ENCODE results near the gene PIK3AP1. TPM values are rescaled to one million over a fixed set of nuclear protein-coding genes. Genes with fewer than 3 reads are reported as not detected.
A peak's percentile ranks its signal among the peaks of the same experiment; 100 is the strongest.

Gene PIK3AP1
- total and polyA plus RNA-seq, 10 of the 15 experiments (the other 5 are each of a cell fraction or from before 2014, with no cell fraction given), result 26.2 to 306 (median 119) TPM

- TF ChIP-seq ZBTB11 (CRISPR knock-in tag; IDR thresholded peaks at IDR 0.05), result no peak
Observed at GRCh38 chr10:96724621-96725020, 4.3 kb upstream of the PIK3AP1 start (continued).

GRCh38 chr10:96721207-96721572 is 876 bp upstream of the PIK3AP1 start:
- FAIRE-seq, result no peak
- intact Hi-C loops (cut with micrococcal nuclease; ENCODE audit: unreplicated experiment), result loop anchor here (2.0 kb wide), 1 partner anchor 28 kb away; no protein-coding TSS in a partner anchor
- ChIA-PET RAD21 (ENCODE audit: unreplicated experiment) (interaction anchor here (1.2 to 2.1 kb wide), 6 partner anchors 16 to 78 kb away, joined by 4 to 13 read pairs (median 4); no protein-coding TSS in a partner anchor), POLR2A (interaction anchor here (0.9 to 1.3 kb wide), 4 partner anchors 17 to 42 kb away, joined by 3 to 6 read pairs (median 4); no protein-coding TSS in a partner anchor), SMC1A (ENCODE audit: uncharacterized antibody, unreplicated experiment) (interaction anchor here (0.9 to 2.4 kb wide), 12 partner anchors 14 to 136 kb away, joined by 3 to 13 read pairs (median 5); no protein-coding TSS in a partner anchor), CTCF (interaction anchor here (1.2 to 2.3 kb wide), 12 partner anchors 16 to 129 kb away, joined by 3 to 13 read pairs (median 4); no protein-coding TSS in a partner anchor)
- Histone ChIP-seq H3K27me3 (replicated peaks in 1 of 2; ENCODE audit: control insufficient read depth in 2 of 2, insufficient read depth in 2 of 2, low read length in 1 of 2) (no peaks in the 10 kb centered on the region), H2AFZ (ENCODE audit: control insufficient read depth, low read depth, low read length) (peak overlapping the region; percentile 65), H3K36me3 (ENCODE audit: control insufficient read depth in 2 of 2, insufficient read depth in 2 of 2, low read length in 1 of 2) (no peaks in the 10 kb centered on the region), H3K4me2 (ENCODE audit: control insufficient read depth, insufficient read depth) (peak overlapping the region; percentile 97), H3K9me3 (replicated peaks; ENCODE audit: control insufficient read depth, insufficient read depth, low read length) (no peaks in the 10 kb centered on the region), H3K9ac (ENCODE audit: control insufficient read depth, insufficient read depth, low read length) (0 out of 2 replicates have a peak overlapping the region, but pooled peaks have one; percentile 76), H3K4me1 (ENCODE audit: control insufficient read depth, insufficient read depth, low read length) (peaks cover 29% of the 10 kb centered on the region), H3K4me3 (0 out of 2 replicates have a peak overlapping the region, but pooled peaks have one; percentile 97), H4K20me1 (ENCODE audit: control insufficient read depth, insufficient read depth) (no peaks in the 10 kb centered on the region), H3K27ac (ENCODE audit: control insufficient read depth, insufficient read depth) (no peak overlapping the region; the same call in 1 of the 2 replicates), H3K79me2 (ENCODE audit: control insufficient read depth, insufficient read depth, low read length) (peaks cover 39% of the 10 kb centered on the region)
- in situ Hi-C loops (cut with MboI), result no loop called here
- BruUV-seq (replicated peaks), result no TSS peak
- no peak for DNase-seq (ENCODE audit: low read depth, low spot score)
- no peak for ATAC-seq
- 24% methylated on average over 4 of the region's 4 CpGs for WGBS (ENCODE audit: insufficient coverage, insufficient replicate concordance, low lambda C conversion rate, missing lambda C conversion rate)
- peak in 1 of 3 experiments; percentile 25; a peak in 2 of 6 replicates for TF ChIP-seq CTCF (IDR thresholded peaks at IDR 0.05 in 2 of 3, conservative IDR thresholded peaks at IDR 0.05 in 1 of 3; ENCODE audit: control insufficient read depth in 2 of 3, extremely low read depth in 1 of 3, insufficient read depth in 1 of 3, low read depth in 3 of 3, low read length in 3 of 3)
- TF ChIP-seq NRF1 (conservative IDR thresholded peaks at IDR 0.05; ENCODE audit: low read depth, low read length), result no peak
- TF ChIP-seq RAD21 (IDR thresholded peaks at IDR 0.05; ENCODE audit: insufficient read depth, low read depth, low read length), result peak; percentile 54

All from GM12878 (cell line).